ENCODE measurements around the gene THRSP. TPM values are rescaled to one million over a fixed set of nuclear protein-coding genes. Genes with fewer than 3 reads are reported as not detected.

THRSP gene
- total RNA-seq, 1 experiment from 2014 or later: not detected

DNA sequence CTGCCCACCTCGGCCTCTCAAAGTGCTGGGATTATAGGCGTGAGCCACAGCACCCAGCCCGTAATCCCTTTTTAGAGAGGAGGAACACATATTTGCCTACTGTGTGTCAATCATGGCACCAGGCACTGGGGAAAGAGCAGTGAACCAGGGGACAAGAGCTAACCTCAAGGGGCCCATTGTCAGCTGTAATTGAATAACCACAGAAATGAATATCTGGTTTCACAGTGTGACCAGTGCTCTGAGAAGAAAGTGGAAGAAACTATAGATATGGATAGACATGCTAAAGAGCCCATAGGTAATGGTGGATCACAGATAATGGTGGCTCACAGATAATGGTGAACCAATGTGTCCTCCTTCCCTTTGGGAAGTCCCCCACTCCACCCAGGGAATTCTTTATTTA lies 32.0 kb upstream of the THRSP start:
- Mint-ChIP-seq H3K4me3 (ENCODE audit: unreplicated experiment) (no peak overlapping the region), H3K4me1 (ENCODE audit: insufficient read depth, unreplicated experiment) (peaks cover 22% of the 10 kb centered on the region), H3K9me3 (ENCODE audit: unreplicated experiment) (no peaks in the 10 kb centered on the region), H3K27ac (ENCODE audit: low read depth, unreplicated experiment) (no peak overlapping the region), H3K36me3 (ENCODE audit: insufficient read depth, unreplicated experiment) (peaks cover 5% of the 10 kb centered on the region), H3K27me3 (ENCODE audit: insufficient read depth, unreplicated experiment) (no peaks in the 10 kb centered on the region)
- no TSS peak for BruUV-seq (replicated peaks)
- DNase-seq (ENCODE audit: unreplicated experiment): no peak
- ChIA-PET POLR2A (interaction anchor here (0.6 to 3.3 kb wide), 4 partner anchors 9 to 652 kb away, joined by 3 to 9 read pairs (median 5); partner anchors contain the start of gene INTS4), CTCF (interaction anchor here (0.6 to 4.7 kb wide), 3 partner anchors 8 to 14 kb away, joined by 3 to 23 read pairs (median 4); no protein-coding TSS in a partner anchor)
- intact Hi-C loops (cut with micrococcal nuclease): no loop called here
- TF ChIP-seq, protein P1, sequence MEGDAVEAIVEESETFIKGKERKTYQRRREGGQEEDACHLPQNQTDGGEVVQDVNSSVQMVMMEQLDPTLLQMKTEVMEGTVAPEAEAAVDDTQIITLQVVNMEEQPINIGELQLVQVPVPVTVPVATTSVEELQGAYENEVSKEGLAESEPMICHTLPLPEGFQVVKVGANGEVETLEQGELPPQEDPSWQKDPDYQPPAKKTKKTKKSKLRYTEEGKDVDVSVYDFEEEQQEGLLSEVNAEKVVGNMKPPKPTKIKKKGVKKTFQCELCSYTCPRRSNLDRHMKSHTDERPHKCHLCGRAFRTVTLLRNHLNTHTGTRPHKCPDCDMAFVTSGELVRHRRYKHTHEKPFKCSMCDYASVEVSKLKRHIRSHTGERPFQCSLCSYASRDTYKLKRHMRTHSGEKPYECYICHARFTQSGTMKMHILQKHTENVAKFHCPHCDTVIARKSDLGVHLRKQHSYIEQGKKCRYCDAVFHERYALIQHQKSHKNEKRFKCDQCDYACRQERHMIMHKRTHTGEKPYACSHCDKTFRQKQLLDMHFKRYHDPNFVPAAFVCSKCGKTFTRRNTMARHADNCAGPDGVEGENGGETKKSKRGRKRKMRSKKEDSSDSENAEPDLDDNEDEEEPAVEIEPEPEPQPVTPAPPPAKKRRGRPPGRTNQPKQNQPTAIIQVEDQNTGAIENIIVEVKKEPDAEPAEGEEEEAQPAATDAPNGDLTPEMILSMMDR (IDR thresholded peaks at IDR 0.05; ENCODE audit: unreplicated experiment): no peak

DNA sequence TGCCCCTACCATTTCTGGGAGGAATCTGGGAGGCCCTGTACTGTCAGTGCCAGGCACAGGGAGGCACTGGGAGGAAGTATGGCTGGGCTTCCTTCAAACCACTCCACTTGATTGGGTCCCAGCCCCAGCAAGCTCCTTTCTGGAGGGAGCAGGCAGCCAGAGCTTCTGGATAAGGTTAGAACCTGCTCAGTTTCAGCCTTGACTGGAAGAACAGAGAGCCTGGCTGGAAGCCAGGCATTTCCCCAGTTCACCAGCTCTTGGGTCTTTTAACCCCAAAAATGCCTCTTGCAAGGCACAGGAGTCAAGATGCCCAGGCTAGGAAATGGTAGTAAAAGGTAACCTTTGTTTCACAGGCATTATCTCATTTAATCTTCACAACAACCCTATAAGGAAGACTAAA lies 31.6 kb upstream of the THRSP start:
- no peaks in the 10 kb centered on the region for H3K27me3 Mint-ChIP-seq (ENCODE audit: insufficient read depth, unreplicated experiment)
- H3K36me3 Mint-ChIP-seq (ENCODE audit: insufficient read depth, unreplicated experiment): peaks cover 5% of the 10 kb centered on the region
- TF ChIP-seq, protein P1 (IDR thresholded peaks at IDR 0.05; ENCODE audit: unreplicated experiment): no peak
- ChIA-PET CTCF (interaction anchor here (0.6 to 4.7 kb wide), 4 partner anchors 8 to 209 kb away, joined by 3 to 23 read pairs (median 4); no protein-coding TSS in a partner anchor), POLR2A (interaction anchor here (0.6 to 3.3 kb wide), 3 partner anchors 9 to 652 kb away, joined by 3 to 9 read pairs (median 6); partner anchors contain the start of gene INTS4)
- no peak overlapping the region for H3K4me3 Mint-ChIP-seq (ENCODE audit: unreplicated experiment)
- DNase-seq (ENCODE audit: unreplicated experiment): peak; percentile 38
- intact Hi-C loops (cut with micrococcal nuclease): no loop called here
- no peaks in the 10 kb centered on the region for H3K9me3 Mint-ChIP-seq (ENCODE audit: unreplicated experiment)
- H3K4me1 Mint-ChIP-seq (ENCODE audit: insufficient read depth, unreplicated experiment): peaks cover 24% of the 10 kb centered on the region
- no TSS peak for BruUV-seq (replicated peaks)
- no peak overlapping the region for H3K27ac Mint-ChIP-seq (ENCODE audit: low read depth, unreplicated experiment)

DNA sequence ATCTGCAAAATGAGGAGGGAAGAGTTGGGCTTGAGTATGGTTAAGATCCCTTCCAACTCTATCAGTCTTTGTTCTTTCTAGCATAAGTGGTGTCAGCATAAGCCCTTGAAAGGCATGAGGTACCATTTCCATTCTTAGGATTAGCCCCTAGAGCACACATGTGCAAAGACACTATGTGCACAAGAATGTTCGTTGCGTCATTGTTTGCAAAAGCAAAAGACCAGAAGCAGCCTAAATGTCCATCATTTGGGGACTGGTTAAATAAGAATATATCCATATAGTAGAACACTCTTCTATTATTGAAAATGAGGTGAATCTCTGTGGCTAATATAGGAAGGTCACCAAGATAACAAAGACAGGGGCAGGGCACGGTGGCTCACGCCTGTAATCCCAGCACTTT lies 30.6 kb upstream of the THRSP start:
- Mint-ChIP-seq H3K4me1 (ENCODE audit: insufficient read depth, unreplicated experiment) (peaks cover 28% of the 10 kb centered on the region), H3K27me3 (ENCODE audit: insufficient read depth, unreplicated experiment) (no peaks in the 10 kb centered on the region), H3K9me3 (ENCODE audit: unreplicated experiment) (no peaks in the 10 kb centered on the region), H3K4me3 (ENCODE audit: unreplicated experiment) (no peak overlapping the region), H3K36me3 (ENCODE audit: insufficient read depth, unreplicated experiment) (peaks cover 5% of the 10 kb centered on the region), H3K27ac (ENCODE audit: low read depth, unreplicated experiment) (no peak overlapping the region)
- POLR2A ChIA-PET: interaction anchor here (3.3 kb wide), 1 partner anchor 38 kb away, joined by 9 read pairs; the partner anchor contains the start of gene INTS4
- CTCF ChIA-PET: interaction anchor here (4.7 kb wide), 1 partner anchor 13 kb away, joined by 23 read pairs; no protein-coding TSS in a partner anchor
- DNase-seq (ENCODE audit: unreplicated experiment): no peak
- intact Hi-C loops (cut with micrococcal nuclease): no loop called here
- TF ChIP-seq, protein P1 (IDR thresholded peaks at IDR 0.05; ENCODE audit: unreplicated experiment): no peak
- BruUV-seq (replicated peaks): no TSS peak

- ChIA-PET POLR2A (interaction anchor here (1.2 kb wide), 1 partner anchor 40 kb away, joined by 3 read pairs; no protein-coding TSS in a partner anchor), CTCF (interaction anchor here (2.9 kb wide), 1 partner anchor 11 kb away, joined by 26 read pairs; no protein-coding TSS in a partner anchor)
- no peak for DNase-seq (ENCODE audit: unreplicated experiment)
- BruUV-seq (replicated peaks): no TSS peak
- H3K27me3 Mint-ChIP-seq (ENCODE audit: insufficient read depth, unreplicated experiment): no peaks in the 10 kb centered on the region
- peaks cover 24% of the 10 kb centered on the region for H3K4me1 Mint-ChIP-seq (ENCODE audit: insufficient read depth, unreplicated experiment)
- no peak overlapping the region for H3K27ac Mint-ChIP-seq (ENCODE audit: low read depth, unreplicated experiment)
- H3K36me3 Mint-ChIP-seq (ENCODE audit: insufficient read depth, unreplicated experiment): no peaks in the 10 kb centered on the region
- H3K9me3 Mint-ChIP-seq (ENCODE audit: unreplicated experiment): no peaks in the 10 kb centered on the region
- TF ChIP-seq, protein P1 (IDR thresholded peaks at IDR 0.05; ENCODE audit: unreplicated experiment): no peak
- intact Hi-C loops (cut with micrococcal nuclease): no loop called here
- H3K4me3 Mint-ChIP-seq (ENCODE audit: unreplicated experiment): no peak overlapping the region
These were observed 29.0 kb upstream of the THRSP start for GRCh38 chr11:78034623-78035022.

All from MCF 10A (cell line).